Keratinocyte (primary cell): ENCODE results near the gene PRR32. TPM values are rescaled to one million over a fixed set of nuclear protein-coding genes. Genes with fewer than 3 reads are reported as not detected.

ENCODE experiments used
- DNase-seq: peaks from one replicate; pipeline ENCODE4 v3.0.0-alpha.2; 2011; ENCODE audit warnings: low read depth, missing footprints, low spot score
- FAIRE-seq: peaks from 2 replicates; lab custom pipeline; 2011; peaks lifted over from hg19 to GRCh38; lab: Jason Lieb, UNC
- H2AFZ ChIP-seq: 2 replicates; pipeline ENCODE4 v1.6.0; 2012; ENCODE audit warnings: low read length, control low read depth, inconsistent platforms; ENCODE audit not compliant: control insufficient read depth
- H3K27ac ChIP-seq: 2 replicates; pipeline ENCODE4 v1.5.1; 2011; ENCODE audit warnings: low read length; ENCODE audit not compliant: control insufficient read depth, insufficient read depth
- H3K27me3 ChIP-seq: 3 replicates; pipeline ENCODE4 v1.6.0; 2011; ENCODE audit warnings: low read length; ENCODE audit not compliant: control insufficient read depth, insufficient read depth; ENCODE audit errors: extremely low read depth
- H3K36me3 ChIP-seq, 2 experiments: 2 replicates in 1 of 2; 3 replicates in 1 of 2; pipeline ENCODE4 v1.5.1; 2011; ENCODE audit warnings: low read length in 2 of 2, mild to moderate bottlenecking in 1 of 2; ENCODE audit not compliant: control insufficient read depth in 2 of 2, insufficient read depth in 2 of 2; ENCODE audit errors: extremely low read depth in 1 of 2
- H3K4me1 ChIP-seq: 3 replicates; pipeline ENCODE4 v1.5.1; 2011; ENCODE audit warnings: low read length; ENCODE audit not compliant: control insufficient read depth, insufficient read depth; ENCODE audit errors: extremely low read depth
- H3K4me2 ChIP-seq: 3 replicates; pipeline ENCODE4 v1.6.0; 2011; ENCODE audit warnings: low read depth, low read length; ENCODE audit not compliant: control insufficient read depth, insufficient read depth; ENCODE audit errors: extremely low read depth
- H3K4me3 ChIP-seq, 3 experiments: fragments of 200-600 bp in 1 of 3; sonication (generic) in 1 of 3; 2 replicates in 2 of 3; 3 replicates in 1 of 3; pipeline ENCODE4 v1.5.1; 2011 to 2016; ENCODE audit warnings: low read length in 3 of 3, mild to moderate bottlenecking in 3 of 3, control low read depth in 2 of 3, inconsistent platforms in 1 of 3, low read depth in 1 of 3, mixed read lengths in 1 of 3, mixed run types in 1 of 3, moderate library complexity in 1 of 3; ENCODE audit not compliant: control insufficient read depth in 2 of 3, insufficient read depth in 2 of 3; ENCODE audit errors: extremely low read depth in 1 of 3
- H3K79me2 ChIP-seq: 2 replicates; pipeline ENCODE4 v1.6.0; 2012; ENCODE audit warnings: low read length; ENCODE audit not compliant: control insufficient read depth, insufficient read depth
- H3K9ac ChIP-seq: 3 replicates; pipeline ENCODE4 v1.6.0; 2011; ENCODE audit warnings: low read length; ENCODE audit not compliant: control insufficient read depth, insufficient read depth; ENCODE audit errors: extremely low read depth
- H3K9me1 ChIP-seq: 3 replicates; pipeline ENCODE4 v1.6.0; 2011; ENCODE audit warnings: low read length; ENCODE audit not compliant: control insufficient read depth, insufficient read depth; ENCODE audit errors: extremely low read depth
- H3K9me3 ChIP-seq: 2 replicates; pipeline ENCODE4 v1.5.1; 2012; ENCODE audit warnings: low read depth, low read length; ENCODE audit not compliant: control insufficient read depth
- H4K20me1 ChIP-seq: 3 replicates; pipeline ENCODE4 v1.6.0; 2011; ENCODE audit warnings: low read length; ENCODE audit not compliant: control insufficient read depth, insufficient read depth; ENCODE audit errors: extremely low read depth
- EZH2 ChIP-seq: IDR thresholded peaks from one replicate; pipeline ENCODE4 v1.6.1; 2012; ENCODE audit warnings: inconsistent platforms, mild to moderate bottlenecking, low read length, moderate library complexity
- dilution Hi-C: fragments of 300-500 bp; cut with MboI; formaldehyde crosslinking; loops from one replicate; pipeline ENCODE4 v1.7.0; 2020; ENCODE audit warnings: low sequenced_read_pairs; ENCODE audit not compliant: extremely low pct_ligation_motif_present
- polyA plus RNA-seq, 5 experiments: library from polyadenylated mRNA; depleted of rRNA in 3 of 5; stranded (reverse) in 3 of 5; stranded (forward) in 1 of 5; unstranded in 1 of 5; fragments of >200 nt; gene quantifications; 1 replicate in 1 of 5; 2 replicates in 3 of 5; 3 replicates in 1 of 5; pipeline versions ENCODE4 v1.2.1 to v1.2.3, GENCODE V29; 2011 to 2012; ENCODE audit warnings: missing spikeins in 2 of 5, low read depth in 1 of 5, low replicate concordance in 1 of 5
- TF ChIP-seq, protein P1 (sequence below), 3 experiments: IDR thresholded peaks in 1 of 3; conservative IDR thresholded peaks in 1 of 3; optimal IDR thresholded peaks in 1 of 3; 2 replicates in 2 of 3; 3 replicates in 1 of 3; pipeline versions ENCODE3 to v1.5.1; 2011; ENCODE audit warnings: low read length in 3 of 3, mild to moderate bottlenecking in 3 of 3, moderate library complexity in 2 of 3, control low read depth in 1 of 3, inconsistent platforms in 1 of 3; ENCODE audit not compliant: insufficient read depth in 2 of 3; ENCODE audit errors: extremely low read depth in 1 of 3

The PRR32 gene
- polyA plus RNA-seq, 1 donor (not counting 4 experiments of a cell fraction or from before 2014, with no cell fraction given), result not detected

DNA sequence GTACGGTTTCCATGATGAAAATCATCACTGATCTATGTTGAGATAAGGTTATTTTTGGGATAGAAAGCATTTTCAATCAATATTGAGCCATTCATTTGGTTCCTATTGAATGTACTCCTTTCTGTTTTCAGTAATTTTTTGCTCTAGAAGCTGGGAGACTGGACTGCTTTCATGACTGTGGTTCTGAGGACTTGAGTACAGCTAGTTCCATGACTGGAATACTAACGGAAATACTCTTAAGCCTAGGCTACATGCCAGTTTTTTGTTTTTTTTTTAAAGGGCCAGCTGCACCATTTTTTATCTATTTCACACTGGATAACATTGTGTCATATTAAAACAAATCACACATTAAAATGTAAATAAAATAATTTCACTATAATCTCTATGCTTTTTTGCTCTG is 16.7 kb downstream of the PRR32 start:
- TF ChIP-seq EZH2, result no peak
- TF ChIP-seq, protein P1, sequence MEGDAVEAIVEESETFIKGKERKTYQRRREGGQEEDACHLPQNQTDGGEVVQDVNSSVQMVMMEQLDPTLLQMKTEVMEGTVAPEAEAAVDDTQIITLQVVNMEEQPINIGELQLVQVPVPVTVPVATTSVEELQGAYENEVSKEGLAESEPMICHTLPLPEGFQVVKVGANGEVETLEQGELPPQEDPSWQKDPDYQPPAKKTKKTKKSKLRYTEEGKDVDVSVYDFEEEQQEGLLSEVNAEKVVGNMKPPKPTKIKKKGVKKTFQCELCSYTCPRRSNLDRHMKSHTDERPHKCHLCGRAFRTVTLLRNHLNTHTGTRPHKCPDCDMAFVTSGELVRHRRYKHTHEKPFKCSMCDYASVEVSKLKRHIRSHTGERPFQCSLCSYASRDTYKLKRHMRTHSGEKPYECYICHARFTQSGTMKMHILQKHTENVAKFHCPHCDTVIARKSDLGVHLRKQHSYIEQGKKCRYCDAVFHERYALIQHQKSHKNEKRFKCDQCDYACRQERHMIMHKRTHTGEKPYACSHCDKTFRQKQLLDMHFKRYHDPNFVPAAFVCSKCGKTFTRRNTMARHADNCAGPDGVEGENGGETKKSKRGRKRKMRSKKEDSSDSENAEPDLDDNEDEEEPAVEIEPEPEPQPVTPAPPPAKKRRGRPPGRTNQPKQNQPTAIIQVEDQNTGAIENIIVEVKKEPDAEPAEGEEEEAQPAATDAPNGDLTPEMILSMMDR (optimal IDR thresholded peaks at IDR 0.05 in 1 of 3, IDR thresholded peaks at IDR 0.05 in 1 of 3, conservative IDR thresholded peaks at IDR 0.05 in 1 of 3; ENCODE audit: extremely low read depth in 1 of 3, insufficient read depth in 2 of 3, low read length in 3 of 3), result no peak
- Histone ChIP-seq H3K4me3 (no peak overlapping the region), H3K4me1 (no peaks in the 10 kb centered on the region), H3K79me2 (no peaks in the 10 kb centered on the region), H3K27me3 (no peaks in the 10 kb centered on the region), H2AFZ (no peak overlapping the region), H3K9me1 (no peaks in the 10 kb centered on the region), H3K9ac (no peak overlapping the region), H3K9me3 (no peaks in the 10 kb centered on the region), H3K27ac (no peak overlapping the region), H3K36me3 (no peaks in the 10 kb centered on the region), H3K4me2 (no peak overlapping the region), H4K20me1 (no peaks in the 10 kb centered on the region)
- dilution Hi-C loops, result no loop called here
- DNase-seq, result no peak
- no peak for FAIRE-seq

DNA sequence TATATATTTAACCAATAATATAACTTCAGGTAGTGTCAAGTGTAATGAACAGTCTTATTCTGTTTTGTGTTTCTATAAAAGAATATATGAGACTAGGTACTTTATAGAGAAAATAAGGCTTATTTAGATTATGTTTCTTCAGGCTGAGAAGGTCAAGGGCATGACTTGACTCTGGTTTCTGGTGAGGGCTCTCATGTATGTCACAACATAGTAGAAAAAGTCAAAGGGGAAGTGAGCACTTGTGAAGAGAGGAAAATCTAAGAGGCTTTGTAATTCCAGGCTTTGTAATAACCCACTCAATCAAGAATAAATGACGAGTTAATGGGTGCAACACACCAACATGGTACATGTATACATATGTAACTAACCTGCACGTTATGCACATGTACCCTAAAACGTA is 27.6 kb downstream of the PRR32 start:
- H3K27me3 ChIP-seq, result no peaks in the 10 kb centered on the region
- H3K9me1 ChIP-seq, result no peaks in the 10 kb centered on the region
- H3K27ac ChIP-seq, result no peak overlapping the region
- no peak overlapping the region for H3K4me3 ChIP-seq
- DNase-seq (no peak), FAIRE-seq (no peak)
- TF ChIP-seq, protein P1 (optimal IDR thresholded peaks at IDR 0.05 in 1 of 3, IDR thresholded peaks at IDR 0.05 in 1 of 3, conservative IDR thresholded peaks at IDR 0.05 in 1 of 3; ENCODE audit: extremely low read depth in 1 of 3, insufficient read depth in 2 of 3, low read length in 3 of 3), result no peak
- no peak for TF ChIP-seq EZH2
- no peak overlapping the region for H3K4me2 ChIP-seq
- no peaks in the 10 kb centered on the region for H3K9me3 ChIP-seq
- H4K20me1 ChIP-seq, result no peaks in the 10 kb centered on the region
- dilution Hi-C loops, result no loop called here
- no peak overlapping the region for H2AFZ ChIP-seq
- no peak overlapping the region for H3K9ac ChIP-seq
- H3K4me1 ChIP-seq, result no peaks in the 10 kb centered on the region
- no peaks in the 10 kb centered on the region for H3K79me2 ChIP-seq
- no peaks in the 10 kb centered on the region for H3K36me3 ChIP-seq
